Measurements from ENCODE around the gene LRRC8D. TPM values are rescaled to one million over a fixed set of nuclear protein-coding genes. Genes with fewer than 3 reads are reported as not detected.

Gene LRRC8D
- polyA plus RNA-seq, 12 donors = 6.5 to 12.3 (median 8.4) TPM; not detected in 1

GRCh38 chr1:89831462-89832120 lies 10.8 kb downstream of the LRRC8D start:
- no peak for DNase-seq

DNA sequence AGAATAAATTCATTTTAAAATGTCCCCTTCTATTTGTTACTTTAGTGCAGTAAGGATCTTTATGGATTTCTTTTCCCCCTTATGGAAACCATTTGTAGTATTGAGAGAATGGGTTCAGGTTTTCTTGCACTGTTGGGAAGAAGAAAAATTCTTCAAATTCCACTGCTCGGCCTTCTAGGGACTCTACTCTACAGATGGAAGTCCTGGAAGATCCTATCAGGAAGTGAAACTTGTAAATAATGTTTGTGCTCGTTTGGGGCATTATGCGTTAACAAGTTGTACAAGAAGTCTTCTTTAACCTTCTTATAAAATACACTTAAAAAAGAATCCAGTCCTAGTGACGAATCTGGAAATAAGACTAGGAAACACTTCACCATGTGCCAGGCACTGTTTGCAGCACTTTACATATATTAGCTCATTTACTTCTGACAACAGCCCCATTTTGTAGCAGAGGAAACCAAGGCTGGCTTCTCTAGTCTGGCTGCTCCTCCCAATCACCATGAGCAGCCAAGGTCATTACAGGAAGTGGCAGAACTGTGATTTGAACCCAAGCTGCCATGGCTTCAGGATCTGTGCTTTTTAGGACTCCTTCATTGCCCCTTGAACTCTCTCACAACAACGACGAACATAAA lies 11.8 kb downstream of the LRRC8D start:
- DNase-seq = no peak

GRCh38 chr1:89833183-89834082 lies 12.6 kb downstream of the LRRC8D start:
- no peak for DNase-seq

- no peak for DNase-seq
Observed at GRCh38 chr1:89834083-89834704, 13.4 kb downstream of the LRRC8D start.

GRCh38 chr1:89836252-89837035 lies 15.6 kb downstream of the LRRC8D start:
- no peak for DNase-seq

GRCh38 chr1:89837036-89837481 lies 16.2 kb downstream of the LRRC8D start:
- no peak for DNase-seq

DNA sequence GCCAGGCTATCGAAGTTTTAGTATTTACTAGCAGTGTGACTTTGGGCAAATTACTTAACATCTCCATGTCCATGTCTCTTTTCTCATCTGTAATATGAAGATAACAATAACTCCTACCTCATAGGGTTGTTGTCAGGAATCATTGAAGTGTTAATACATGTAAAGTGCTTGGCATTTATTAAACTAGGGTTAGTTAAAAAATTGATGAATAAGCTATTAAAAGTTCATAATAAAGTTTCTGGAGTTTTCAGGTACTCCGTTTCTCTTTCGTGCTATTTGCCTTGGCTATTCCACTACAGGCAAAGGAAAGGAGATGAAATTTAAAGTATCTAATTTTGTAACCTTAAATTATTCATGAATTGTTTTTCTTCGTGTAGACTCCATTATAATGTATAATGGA lies 16.7 kb downstream of the LRRC8D start:
- DNase-seq = no peak

DNA sequence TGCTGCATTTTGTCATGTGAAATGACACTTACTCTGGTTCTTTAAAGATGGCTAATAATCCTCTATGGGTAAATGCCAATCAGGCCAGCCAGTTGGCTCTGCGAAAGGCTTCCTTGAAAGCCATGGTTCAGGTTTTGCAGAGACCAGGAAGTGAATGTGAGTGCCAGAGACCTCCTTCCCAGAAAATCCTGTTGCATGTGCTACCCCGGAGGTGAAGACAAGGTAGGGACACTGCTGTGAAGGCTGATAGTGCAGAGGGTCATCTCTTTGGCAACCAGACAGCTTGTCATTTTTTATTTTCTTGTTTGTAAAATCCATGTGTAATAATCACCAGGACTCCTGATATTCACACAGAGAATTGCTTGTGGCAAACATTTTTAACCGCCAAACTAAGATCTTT lies 18.7 kb downstream of the LRRC8D start:
- no peak for DNase-seq

- DNase-seq = no peak
Observed at GRCh38 chr1:89841507-89841906, 20.7 kb downstream of the LRRC8D start.

GRCh38 chr1:89842567-89843272 lies 21.9 kb downstream of the LRRC8D start:
- DNase-seq = peak; percentile 44

GRCh38 chr1:89843273-89844130 lies 22.7 kb downstream of the LRRC8D start:
- peak; percentile 61 for DNase-seq

GRCh38 chr1:89844241-89844807 lies 23.5 kb downstream of the LRRC8D start:
- DNase-seq = no peak

DNA sequence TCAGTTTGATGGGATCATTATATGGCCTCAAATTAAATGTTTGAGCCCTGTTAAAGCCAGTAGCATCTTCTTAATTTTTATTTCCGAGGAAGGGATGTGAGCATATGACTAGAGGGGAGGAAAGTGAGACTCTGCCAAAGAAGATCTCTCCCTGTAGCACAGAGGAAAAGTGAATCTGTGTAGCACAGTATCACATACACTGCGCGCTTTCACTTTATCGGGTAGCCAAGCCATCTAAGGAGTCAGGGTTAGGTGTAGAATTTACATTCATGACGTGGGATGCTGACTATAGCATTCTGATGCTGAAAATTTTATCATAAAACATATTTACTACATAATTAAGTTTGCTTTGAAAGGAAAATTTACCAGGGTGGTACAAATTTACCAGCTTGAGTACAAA lies 24.0 kb downstream of the LRRC8D start:
- no peak for DNase-seq

GRCh38 chr1:89847191-89847729 lies 26.4 kb downstream of the LRRC8D start:
- DNase-seq = no peak

DNA sequence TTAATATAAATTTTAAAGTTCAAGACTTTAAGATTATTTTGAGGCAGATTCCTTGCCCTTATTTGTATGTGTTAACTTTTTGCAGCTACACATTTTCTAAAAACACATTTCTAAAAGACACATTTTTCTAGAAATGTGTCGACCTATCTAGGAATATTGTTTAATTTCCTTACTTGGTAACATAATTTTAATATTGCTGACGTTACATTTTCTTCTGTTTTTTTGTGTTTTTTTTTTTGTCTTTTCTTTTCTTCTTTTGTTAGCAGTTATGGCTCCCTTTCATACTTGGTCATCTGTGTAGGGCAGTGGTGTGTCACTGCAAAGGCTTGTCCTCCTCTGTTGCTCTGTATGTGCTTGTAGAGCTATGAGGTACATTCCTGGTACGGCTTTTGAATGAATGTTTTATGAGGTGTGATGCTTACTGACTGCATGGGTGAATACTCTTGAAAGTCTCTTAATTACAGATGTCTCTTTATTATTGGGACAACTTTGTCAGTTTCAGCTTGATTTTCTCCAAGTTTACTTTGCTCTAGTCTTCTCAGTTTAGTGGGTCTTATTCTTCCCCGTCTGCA lies 30.1 kb downstream of the LRRC8D start:
- no peak for DNase-seq

GRCh38 chr1:89854140-89854539 lies 33.3 kb downstream of the LRRC8D start:
- no peak for DNase-seq

GRCh38 chr1:89855413-89856123 lies 34.7 kb downstream of the LRRC8D start:
- DNase-seq = no peak

Data from muscle of arm (tissue), 12 donors.